ENCODE data around the gene UROC1.

UROC1 gene

DNA sequence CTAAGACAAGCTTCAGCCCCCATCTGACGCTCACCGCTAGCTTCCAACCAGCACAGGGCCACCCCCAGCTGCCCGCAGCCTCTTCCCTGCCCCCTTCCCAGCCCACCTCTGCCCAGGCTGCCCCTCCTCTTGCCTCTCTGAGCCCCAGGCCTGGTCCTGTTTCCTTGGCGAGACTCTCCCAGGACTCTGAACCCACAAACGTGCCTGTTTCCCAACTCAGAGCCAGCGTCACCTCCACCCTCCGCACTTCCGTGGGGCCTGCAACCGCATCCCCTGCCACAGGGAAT is 76.9 kb downstream of the UROC1 start:
- H3K4me2 ChIP-seq (ENCODE audit: insufficient read depth, low read length, poor library complexity, severe bottlenecking) = no peak overlapping the region
- H3K9me3 ChIP-seq (replicated peaks in 1 of 2; ENCODE audit: control insufficient read depth in 2 of 2, insufficient read depth in 1 of 2, low read depth in 1 of 2, low read length in 2 of 2) = no peaks in the 10 kb centered on the region
- H3K4me3 ChIP-seq (ENCODE audit: low read length in 2 of 2) = no peak overlapping the region
- H3K23ac ChIP-seq (ENCODE audit: low read depth, low read length, poor library complexity) = no peak overlapping the region
- DNase-seq (ENCODE audit: low spot score) = no peak
- H3K4me1 ChIP-seq (ENCODE audit: control insufficient read depth in 2 of 2, insufficient read depth in 1 of 2, low read depth in 1 of 2, low read length in 2 of 2) = peaks cover 0 to 7% of the 10 kb centered on the region in 2 donors
- peak overlapping the region; percentile 74 for H3K18ac ChIP-seq (ENCODE audit: low read length)
- H2BK12ac ChIP-seq (ENCODE audit: low read length) = no peak overlapping the region
- no peak overlapping the region for H3K14ac ChIP-seq (ENCODE audit: low read length)
- H3K4ac ChIP-seq (ENCODE audit: low read length) = no peak overlapping the region
- peak overlapping the region; percentile 49 for H2BK15ac ChIP-seq (ENCODE audit: low read length)
- H3K36me3 ChIP-seq (replicated peaks in 1 of 2; ENCODE audit: control insufficient read depth in 2 of 2, insufficient read depth in 2 of 2, low read length in 2 of 2) = peaks cover 0 to 31% of the 10 kb centered on the region in 2 donors
- peak overlapping the region; percentile 13 for H4K91ac ChIP-seq (ENCODE audit: low read depth, low read length, poor library complexity)
- H3K27ac ChIP-seq (replicated peaks; ENCODE audit: low read length) = no peak overlapping the region
- H2AFZ ChIP-seq (ENCODE audit: low read length) = no peak overlapping the region
- no peaks in the 10 kb centered on the region for H3K79me1 ChIP-seq (ENCODE audit: low read depth, low read length)
- WGBS, 2 donors (ENCODE audit: extremely low coverage in 2 of 2, insufficient read length in 2 of 2, insufficient replicate concordance in 1 of 2) = no CpG with 5 or more reads among the region's 9 CpGs
- no peak overlapping the region for H3K9ac ChIP-seq (ENCODE audit: low read depth, low read length, poor library complexity)
- H2BK120ac ChIP-seq (ENCODE audit: low read depth, low read length) = no peak overlapping the region
- H4K8ac ChIP-seq (ENCODE audit: low read depth, low read length) = no peak overlapping the region
- H3K27me3 ChIP-seq (ENCODE audit: control insufficient read depth in 3 of 3, insufficient read depth in 3 of 3, low read depth in 1 of 3, low read length in 3 of 3) = no peaks in the 10 kb centered on the region
- peak overlapping the region; percentile 79 for H2BK5ac ChIP-seq (ENCODE audit: low read length)
- H2AK5ac ChIP-seq (ENCODE audit: low read depth, low read length) = no peak overlapping the region

DNA sequence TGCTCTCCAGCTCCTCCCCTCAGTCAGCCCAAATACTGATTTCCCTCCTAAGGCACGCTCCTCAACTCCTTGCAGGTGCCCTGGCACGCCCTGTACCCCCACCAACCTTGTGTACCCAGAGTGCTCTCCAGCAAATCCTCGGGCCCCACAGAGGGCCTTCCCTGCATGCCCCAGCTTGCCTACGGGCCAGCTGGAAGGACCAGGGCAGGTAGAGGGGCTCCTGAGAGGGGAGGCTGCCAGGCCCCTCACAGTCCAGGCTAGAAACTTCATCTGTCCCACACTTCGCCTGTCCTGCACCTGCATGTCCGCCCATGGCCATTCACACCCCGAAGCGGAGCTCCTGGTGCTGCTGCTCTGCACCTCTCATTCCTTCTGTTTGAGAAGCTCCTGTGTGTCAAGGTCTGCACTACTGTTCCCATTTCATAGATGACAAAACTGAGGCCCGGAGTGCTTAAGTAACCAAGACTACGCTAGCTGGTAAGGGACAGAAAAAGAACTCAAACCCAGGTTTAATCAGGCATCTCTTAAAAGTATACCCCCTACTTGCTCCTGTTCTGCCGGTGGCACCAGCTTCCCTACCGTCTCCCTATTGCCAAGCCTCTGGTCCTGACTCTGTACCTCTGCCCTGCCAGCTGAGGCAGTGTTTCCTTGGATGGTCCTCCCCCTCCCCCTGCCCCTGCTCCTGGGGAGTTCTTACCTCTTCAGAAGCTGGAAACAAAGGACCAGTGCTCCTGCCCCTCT is 77.4 kb downstream of the UROC1 start:
- H3K23ac ChIP-seq (ENCODE audit: low read depth, low read length, poor library complexity) = no peak overlapping the region
- H3K4me2 ChIP-seq (ENCODE audit: insufficient read depth, low read length, poor library complexity, severe bottlenecking) = no peak overlapping the region
- DNase-seq (ENCODE audit: low spot score) = no peak
- peak overlapping the region; percentile 15 for H2AK5ac ChIP-seq (ENCODE audit: low read depth, low read length)
- no peak overlapping the region for H3K27ac ChIP-seq (replicated peaks; ENCODE audit: low read length)
- no peak overlapping the region for H3K4me3 ChIP-seq (ENCODE audit: low read length in 2 of 2)
- peak overlapping the region; percentile 79 for H2BK5ac ChIP-seq (ENCODE audit: low read length)
- WGBS, 2 donors (ENCODE audit: extremely low coverage in 2 of 2, insufficient read length in 2 of 2, insufficient replicate concordance in 1 of 2) = no CpG with 5 or more reads among the region's 12 CpGs
- H3K18ac ChIP-seq (ENCODE audit: low read length) = peak overlapping the region; percentile 82
- H3K4ac ChIP-seq (ENCODE audit: low read length) = no peak overlapping the region
- no peak overlapping the region for H3K9ac ChIP-seq (ENCODE audit: low read depth, low read length, poor library complexity)
- peaks cover 0 to 31% of the 10 kb centered on the region in 2 donors for H3K36me3 ChIP-seq (replicated peaks in 1 of 2; ENCODE audit: control insufficient read depth in 2 of 2, insufficient read depth in 2 of 2, low read length in 2 of 2)
- no peak overlapping the region for H2AFZ ChIP-seq (ENCODE audit: low read length)
- no peak overlapping the region for H4K91ac ChIP-seq (ENCODE audit: low read depth, low read length, poor library complexity)
- H2BK12ac ChIP-seq (ENCODE audit: low read length) = no peak overlapping the region
- no peak overlapping the region for H3K14ac ChIP-seq (ENCODE audit: low read length)
- no peaks in the 10 kb centered on the region for H3K9me3 ChIP-seq (replicated peaks in 1 of 2; ENCODE audit: control insufficient read depth in 2 of 2, insufficient read depth in 1 of 2, low read depth in 1 of 2, low read length in 2 of 2)
- H2BK120ac ChIP-seq (ENCODE audit: low read depth, low read length) = no peak overlapping the region
- H3K4me1 ChIP-seq (ENCODE audit: control insufficient read depth in 2 of 2, insufficient read depth in 1 of 2, low read depth in 1 of 2, low read length in 2 of 2) = peaks cover 0 to 7% of the 10 kb centered on the region in 2 donors
- H3K79me1 ChIP-seq (ENCODE audit: low read depth, low read length) = no peaks in the 10 kb centered on the region
- peak overlapping the region; percentile 49 for H2BK15ac ChIP-seq (ENCODE audit: low read length)
- H4K8ac ChIP-seq (ENCODE audit: low read depth, low read length) = no peak overlapping the region
- no peaks in the 10 kb centered on the region for H3K27me3 ChIP-seq (ENCODE audit: control insufficient read depth in 3 of 3, insufficient read depth in 3 of 3, low read depth in 1 of 3, low read length in 3 of 3)

DNA sequence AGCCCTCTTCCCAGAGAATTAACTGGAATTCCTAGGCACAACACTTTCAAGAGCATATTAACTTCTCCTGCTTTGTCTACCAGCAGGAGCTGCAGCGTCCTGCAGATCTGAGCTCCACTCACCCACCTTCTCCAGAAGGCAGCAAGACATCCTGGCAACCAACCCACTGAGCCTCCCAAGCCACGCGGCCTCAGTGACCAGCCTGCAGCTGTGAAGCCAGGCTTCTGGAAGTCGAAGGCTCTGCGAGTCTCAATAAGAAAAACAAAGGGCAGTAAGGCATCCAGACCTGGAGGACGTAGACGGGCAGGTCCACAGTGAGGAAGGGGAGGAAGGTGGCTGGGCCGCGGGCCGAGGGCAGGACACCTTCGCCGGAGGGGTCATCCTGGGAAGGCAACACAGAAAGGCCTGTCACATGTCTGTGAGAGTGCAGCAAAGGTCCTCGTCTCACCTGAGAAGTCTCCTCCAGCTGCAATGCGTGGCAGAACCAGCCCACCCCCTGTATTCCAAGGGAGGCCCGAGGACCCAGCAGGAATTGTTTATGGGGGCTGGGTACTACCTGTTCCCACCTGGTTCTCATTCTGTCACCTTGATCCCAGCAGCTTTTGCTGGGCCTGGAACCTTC is 78.1 kb downstream of the UROC1 start:
- H3K4ac ChIP-seq (ENCODE audit: low read length) = no peak overlapping the region
- no peak overlapping the region for H4K8ac ChIP-seq (ENCODE audit: low read depth, low read length)
- H2BK15ac ChIP-seq (ENCODE audit: low read length) = no peak overlapping the region
- H3K27me3 ChIP-seq (ENCODE audit: control insufficient read depth in 3 of 3, insufficient read depth in 3 of 3, low read depth in 1 of 3, low read length in 3 of 3) = no peaks in the 10 kb centered on the region
- H3K4me2 ChIP-seq (ENCODE audit: insufficient read depth, low read length, poor library complexity, severe bottlenecking) = no peak overlapping the region
- H3K27ac ChIP-seq (replicated peaks; ENCODE audit: low read length) = no peak overlapping the region
- no peak overlapping the region for H3K4me3 ChIP-seq (ENCODE audit: low read length in 2 of 2)
- no peak overlapping the region for H2BK120ac ChIP-seq (ENCODE audit: low read depth, low read length)
- H3K79me1 ChIP-seq (ENCODE audit: low read depth, low read length) = no peaks in the 10 kb centered on the region
- H3K36me3 ChIP-seq (replicated peaks in 1 of 2; ENCODE audit: control insufficient read depth in 2 of 2, insufficient read depth in 2 of 2, low read length in 2 of 2) = peaks cover 0 to 31% of the 10 kb centered on the region in 2 donors
- H3K14ac ChIP-seq (ENCODE audit: low read length) = no peak overlapping the region
- H3K9ac ChIP-seq (ENCODE audit: low read depth, low read length, poor library complexity) = no peak overlapping the region
- peak overlapping the region; percentile 15 for H2AK5ac ChIP-seq (ENCODE audit: low read depth, low read length)
- peaks cover 0 to 7% of the 10 kb centered on the region in 2 donors for H3K4me1 ChIP-seq (ENCODE audit: control insufficient read depth in 2 of 2, insufficient read depth in 1 of 2, low read depth in 1 of 2, low read length in 2 of 2)
- no CpG with 5 or more reads among the region's 15 CpGs for WGBS, 2 donors (ENCODE audit: extremely low coverage in 2 of 2, insufficient read length in 2 of 2, insufficient replicate concordance in 1 of 2)
- H4K91ac ChIP-seq (ENCODE audit: low read depth, low read length, poor library complexity) = no peak overlapping the region
- no peaks in the 10 kb centered on the region for H3K9me3 ChIP-seq (replicated peaks in 1 of 2; ENCODE audit: control insufficient read depth in 2 of 2, insufficient read depth in 1 of 2, low read depth in 1 of 2, low read length in 2 of 2)
- peak overlapping the region; percentile 82 for H3K18ac ChIP-seq (ENCODE audit: low read length)
- H2AFZ ChIP-seq (ENCODE audit: low read length) = no peak overlapping the region
- H3K23ac ChIP-seq (ENCODE audit: low read depth, low read length, poor library complexity) = no peak overlapping the region
- no peak overlapping the region for H2BK5ac ChIP-seq (ENCODE audit: low read length)
- DNase-seq (ENCODE audit: low spot score) = no peak
- H2BK12ac ChIP-seq (ENCODE audit: low read length) = no peak overlapping the region

DNA sequence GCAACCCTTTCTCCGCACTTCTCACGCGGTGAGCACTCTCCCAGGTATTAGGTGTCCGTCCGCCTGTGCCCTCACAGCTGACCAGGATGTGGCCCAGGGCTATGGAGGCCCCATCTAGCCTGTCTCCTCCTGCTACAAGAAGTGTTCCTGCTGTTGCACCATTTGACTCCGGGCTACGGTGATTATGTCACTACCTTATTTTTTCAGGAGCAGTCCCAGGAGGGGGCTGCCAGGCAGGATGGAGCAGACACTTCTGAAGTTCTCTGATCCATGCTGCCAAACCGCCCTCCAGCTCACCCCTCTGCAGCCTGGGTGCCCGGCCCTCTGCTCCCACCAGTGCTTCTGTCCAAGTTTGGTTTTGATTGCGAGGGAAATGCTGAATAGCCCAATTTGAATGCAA is 78.8 kb downstream of the UROC1 start:
- no peak for DNase-seq (ENCODE audit: low spot score)
- H3K79me1 ChIP-seq (ENCODE audit: low read depth, low read length) = no peaks in the 10 kb centered on the region
- H3K9me3 ChIP-seq (replicated peaks in 1 of 2; ENCODE audit: control insufficient read depth in 2 of 2, insufficient read depth in 1 of 2, low read depth in 1 of 2, low read length in 2 of 2) = no peaks in the 10 kb centered on the region
- no peak overlapping the region for H3K4me2 ChIP-seq (ENCODE audit: insufficient read depth, low read length, poor library complexity, severe bottlenecking)
- no peak overlapping the region for H3K27ac ChIP-seq (replicated peaks; ENCODE audit: low read length)
- H2BK120ac ChIP-seq (ENCODE audit: low read depth, low read length) = no peak overlapping the region
- H2AFZ ChIP-seq (ENCODE audit: low read length) = no peak overlapping the region
- H3K23ac ChIP-seq (ENCODE audit: low read depth, low read length, poor library complexity) = no peak overlapping the region
- H4K8ac ChIP-seq (ENCODE audit: low read depth, low read length) = no peak overlapping the region
- H3K4me3 ChIP-seq (ENCODE audit: low read length in 2 of 2) = no peak overlapping the region
- H3K4me1 ChIP-seq (ENCODE audit: control insufficient read depth in 2 of 2, insufficient read depth in 1 of 2, low read depth in 1 of 2, low read length in 2 of 2) = peaks cover 0 to 7% of the 10 kb centered on the region in 2 donors
- H3K9ac ChIP-seq (ENCODE audit: low read depth, low read length, poor library complexity) = no peak overlapping the region
- H3K18ac ChIP-seq (ENCODE audit: low read length) = peak overlapping the region; percentile 62
- WGBS, 2 donors (ENCODE audit: extremely low coverage in 2 of 2, insufficient read length in 2 of 2, insufficient replicate concordance in 1 of 2) = no CpG with 5 or more reads among the region's 10 CpGs
- no peak overlapping the region for H2BK15ac ChIP-seq (ENCODE audit: low read length)
- H3K4ac ChIP-seq (ENCODE audit: low read length) = no peak overlapping the region
- H3K36me3 ChIP-seq (replicated peaks in 1 of 2; ENCODE audit: control insufficient read depth in 2 of 2, insufficient read depth in 2 of 2, low read length in 2 of 2) = peaks cover 0 to 31% of the 10 kb centered on the region in 2 donors
- no peak overlapping the region for H2BK12ac ChIP-seq (ENCODE audit: low read length)
- H2AK5ac ChIP-seq (ENCODE audit: low read depth, low read length) = no peak overlapping the region
- H3K14ac ChIP-seq (ENCODE audit: low read length) = no peak overlapping the region
- H2BK5ac ChIP-seq (ENCODE audit: low read length) = no peak overlapping the region
- H3K27me3 ChIP-seq (ENCODE audit: control insufficient read depth in 3 of 3, insufficient read depth in 3 of 3, low read depth in 1 of 3, low read length in 3 of 3) = no peaks in the 10 kb centered on the region
- no peak overlapping the region for H4K91ac ChIP-seq (ENCODE audit: low read depth, low read length, poor library complexity)
